Mesodermal cell (in vitro differentiated cells): ENCODE data around the gene H1-8.

Experiments
- H3K27ac ChIP-seq: 2 replicates; pipeline ENCODE4 v1.7.0; 2013; ENCODE audit warnings: mild to moderate bottlenecking, low read depth, low read length, moderate library complexity; ENCODE audit not compliant: severe bottlenecking
- H3K36me3 ChIP-seq: 2 replicates; pipeline ENCODE4 v1.7.1; 2013; ENCODE audit warnings: mild to moderate bottlenecking, low read length, moderate library complexity; ENCODE audit not compliant: control insufficient read depth, insufficient read depth
- H3K4me1 ChIP-seq: one replicate; pipeline ENCODE4 v1.7.1; 2013; ENCODE audit warnings: mild to moderate bottlenecking, low read length; ENCODE audit not compliant: insufficient read depth, control insufficient read depth, poor library complexity, severe bottlenecking
- H3K4me3 ChIP-seq: 2 replicates; pipeline ENCODE4 v1.7.0; 2013; ENCODE audit warnings: low read length, control low read depth, mild to moderate bottlenecking; ENCODE audit not compliant: insufficient read depth, poor library complexity, severe bottlenecking; ENCODE audit errors: extremely low read depth
- H3K9me3 ChIP-seq: 2 replicates; pipeline ENCODE4 v1.7.1; 2013; ENCODE audit warnings: mild to moderate bottlenecking, low read length, moderate library complexity; ENCODE audit not compliant: control insufficient read depth
- WGBS, 2 experiments: methylation state at CpG; one replicate each; pipeline ENCODE4 v1.1.5; 2013; ENCODE audit warnings: missing lambda C conversion rate in 2 of 2; ENCODE audit not compliant: insufficient coverage in 2 of 2; 5-methylcytosine and 5-hydroxymethylcytosine counted together

The H1-8 gene

GRCh38 chr3:129525341-129525968 lies 17.5 kb upstream of the H1-8 start:
- 95 to 98% methylated on average over 5 of the region's 8 CpGs for WGBS, 2 experiments
- Histone ChIP-seq H3K4me1 (peaks cover 5% of the 10 kb centered on the region), H3K9me3 (no peaks in the 10 kb centered on the region), H3K4me3 (no peak overlapping the region), H3K27ac (no peak overlapping the region), H3K36me3 (no peaks in the 10 kb centered on the region)

GRCh38 chr3:129526121-129526900 lies 16.7 kb upstream of the H1-8 start:
- H3K36me3 ChIP-seq, result no peaks in the 10 kb centered on the region
- 90 to 91% methylated on average over 7 to 9 of the region's 12 CpGs for WGBS, 2 experiments
- no peaks in the 10 kb centered on the region for H3K9me3 ChIP-seq
- H3K4me1 ChIP-seq, result peaks cover 9% of the 10 kb centered on the region
- H3K4me3 ChIP-seq, result no peak overlapping the region
- no peak overlapping the region for H3K27ac ChIP-seq

GRCh38 chr3:129527262-129527661 lies 15.7 kb upstream of the H1-8 start:
- 93 to 96% methylated on average over 11 of the region's 11 CpGs for WGBS, 2 experiments
- no peaks in the 10 kb centered on the region for H3K9me3 ChIP-seq
- no peak overlapping the region for H3K27ac ChIP-seq
- peaks cover 9% of the 10 kb centered on the region for H3K4me1 ChIP-seq
- H3K36me3 ChIP-seq, result no peaks in the 10 kb centered on the region
- no peak overlapping the region for H3K4me3 ChIP-seq

GRCh38 chr3:129528589-129529100 lies 14.3 kb upstream of the H1-8 start, which contains the start of gene RHO:
Gene RHO (plus strand): TSS chr3:129528639. CDS start chr3:129528734, 95 bp downstream.
- Histone ChIP-seq H3K27ac (no peak within 1 kb of the TSS), H3K4me3 (no peak within 1 kb of the TSS), H3K4me1 (peaks cover 9% of the 10 kb centered on the region), H3K9me3 (no peaks in the 10 kb centered on the region), H3K36me3 (no peaks in the 10 kb centered on the region)
- 94 to 97% methylated on average over 17 of the region's 18 CpGs for WGBS, 2 experiments

DNA sequence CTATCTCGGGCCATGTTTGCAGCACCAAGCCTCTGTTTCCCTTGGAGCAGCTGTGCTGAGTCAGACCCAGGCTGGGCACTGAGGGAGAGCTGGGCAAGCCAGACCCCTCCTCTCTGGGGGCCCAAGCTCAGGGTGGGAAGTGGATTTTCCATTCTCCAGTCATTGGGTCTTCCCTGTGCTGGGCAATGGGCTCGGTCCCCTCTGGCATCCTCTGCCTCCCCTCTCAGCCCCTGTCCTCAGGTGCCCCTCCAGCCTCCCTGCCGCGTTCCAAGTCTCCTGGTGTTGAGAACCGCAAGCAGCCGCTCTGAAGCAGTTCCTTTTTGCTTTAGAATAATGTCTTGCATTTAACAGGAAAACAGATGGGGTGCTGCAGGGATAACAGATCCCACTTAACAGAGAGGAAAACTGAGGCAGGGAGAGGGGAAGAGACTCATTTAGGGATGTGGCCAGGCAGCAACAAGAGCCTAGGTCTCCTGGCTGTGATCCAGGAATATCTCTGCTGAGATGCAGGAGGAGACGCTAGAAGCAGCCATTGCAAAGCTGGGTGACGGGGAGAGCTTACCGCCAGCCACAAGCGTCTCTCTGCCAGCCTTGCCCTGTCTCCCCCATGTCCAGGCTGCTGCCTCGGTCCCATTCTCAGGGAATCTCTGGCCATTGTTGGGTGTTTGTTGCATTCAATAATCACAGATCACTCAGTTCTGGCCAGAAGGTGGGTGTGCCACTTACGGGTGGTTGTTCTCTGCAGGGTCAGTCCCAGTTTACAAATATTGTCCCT lies 13.4 kb upstream of the H1-8 start:
- Histone ChIP-seq H3K4me3 (no peak overlapping the region), H3K4me1 (peaks cover 15% of the 10 kb centered on the region), H3K9me3 (no peaks in the 10 kb centered on the region), H3K27ac (no peak overlapping the region), H3K36me3 (no peaks in the 10 kb centered on the region)
- WGBS, 2 experiments, result 83 to 97% methylated on average over 7 to 8 of the region's 12 CpGs

DNA sequence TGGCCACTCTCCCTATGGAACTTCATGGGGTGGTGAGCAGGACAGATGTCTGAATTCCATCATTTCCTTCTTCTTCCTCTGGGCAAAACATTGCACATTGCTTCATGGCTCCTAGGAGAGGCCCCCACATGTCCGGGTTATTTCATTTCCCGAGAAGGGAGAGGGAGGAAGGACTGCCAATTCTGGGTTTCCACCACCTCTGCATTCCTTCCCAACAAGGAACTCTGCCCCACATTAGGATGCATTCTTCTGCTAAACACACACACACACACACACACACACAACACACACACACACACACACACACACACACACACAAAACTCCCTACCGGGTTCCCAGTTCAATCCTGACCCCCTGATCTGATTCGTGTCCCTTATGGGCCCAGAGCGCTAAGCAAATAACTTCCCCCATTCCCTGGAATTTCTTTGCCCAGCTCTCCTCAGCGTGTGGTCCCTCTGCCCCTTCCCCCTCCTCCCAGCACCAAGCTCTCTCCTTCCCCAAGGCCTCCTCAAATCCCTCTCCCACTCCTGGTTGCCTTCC lies 12.7 kb upstream of the H1-8 start:
- no peaks in the 10 kb centered on the region for H3K9me3 ChIP-seq
- peaks cover 18% of the 10 kb centered on the region for H3K4me1 ChIP-seq
- no peaks in the 10 kb centered on the region for H3K36me3 ChIP-seq
- H3K27ac ChIP-seq, result no peak overlapping the region
- no peak overlapping the region for H3K4me3 ChIP-seq
- WGBS, 2 experiments, result 8 to 19% methylated on average over 3 to 4 of the region's 6 CpGs

DNA sequence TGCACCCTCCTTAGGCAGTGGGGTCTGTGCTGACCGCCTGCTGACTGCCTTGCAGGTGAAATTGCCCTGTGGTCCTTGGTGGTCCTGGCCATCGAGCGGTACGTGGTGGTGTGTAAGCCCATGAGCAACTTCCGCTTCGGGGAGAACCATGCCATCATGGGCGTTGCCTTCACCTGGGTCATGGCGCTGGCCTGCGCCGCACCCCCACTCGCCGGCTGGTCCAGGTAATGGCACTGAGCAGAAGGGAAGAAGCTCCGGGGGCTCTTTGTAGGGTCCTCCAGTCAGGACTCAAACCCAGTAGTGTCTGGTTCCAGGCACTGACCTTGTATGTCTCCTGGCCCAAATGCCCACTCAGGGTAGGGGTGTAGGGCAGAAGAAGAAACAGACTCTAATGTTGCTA lies 12.2 kb upstream of the H1-8 start:
- H3K4me3 ChIP-seq, result no peak overlapping the region

DNA sequence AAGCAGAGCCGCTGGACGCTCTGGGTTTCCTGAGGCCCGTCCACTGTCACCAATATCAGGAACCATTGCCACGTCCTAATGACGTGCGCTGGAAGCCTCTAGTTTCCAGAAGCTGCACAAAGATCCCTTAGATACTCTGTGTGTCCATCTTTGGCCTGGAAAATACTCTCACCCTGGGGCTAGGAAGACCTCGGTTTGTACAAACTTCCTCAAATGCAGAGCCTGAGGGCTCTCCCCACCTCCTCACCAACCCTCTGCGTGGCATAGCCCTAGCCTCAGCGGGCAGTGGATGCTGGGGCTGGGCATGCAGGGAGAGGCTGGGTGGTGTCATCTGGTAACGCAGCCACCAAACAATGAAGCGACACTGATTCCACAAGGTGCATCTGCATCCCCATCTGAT lies 11.3 kb upstream of the H1-8 start:
- Histone ChIP-seq H3K4me1 (peaks cover 18% of the 10 kb centered on the region), H3K9me3 (no peaks in the 10 kb centered on the region), H3K36me3 (no peaks in the 10 kb centered on the region), H3K27ac (no peak overlapping the region), H3K4me3 (no peak overlapping the region)
- WGBS, 2 experiments, result 94 to 97% methylated on average over 11 of the region's 11 CpGs

More for the DNA sequence above, 12.2 kb upstream of the H1-8 start:
- Histone ChIP-seq H3K36me3 (no peaks in the 10 kb centered on the region), H3K27ac (no peak overlapping the region), H3K4me1 (peaks cover 18% of the 10 kb centered on the region), H3K9me3 (no peaks in the 10 kb centered on the region)
- WGBS, 2 experiments, result 96 to 97% methylated on average over 12 to 13 of the region's 13 CpGs

GRCh38 chr3:129532261-129532660 lies 10.7 kb upstream of the H1-8 start:
- no peaks in the 10 kb centered on the region for H3K36me3 ChIP-seq
- WGBS, 2 experiments, result 90 to 98% methylated on average over 13 to 17 of the region's 20 CpGs
- peaks cover 18% of the 10 kb centered on the region for H3K4me1 ChIP-seq
- no peak overlapping the region for H3K4me3 ChIP-seq
- H3K9me3 ChIP-seq, result no peaks in the 10 kb centered on the region
- H3K27ac ChIP-seq, result no peak overlapping the region

DNA sequence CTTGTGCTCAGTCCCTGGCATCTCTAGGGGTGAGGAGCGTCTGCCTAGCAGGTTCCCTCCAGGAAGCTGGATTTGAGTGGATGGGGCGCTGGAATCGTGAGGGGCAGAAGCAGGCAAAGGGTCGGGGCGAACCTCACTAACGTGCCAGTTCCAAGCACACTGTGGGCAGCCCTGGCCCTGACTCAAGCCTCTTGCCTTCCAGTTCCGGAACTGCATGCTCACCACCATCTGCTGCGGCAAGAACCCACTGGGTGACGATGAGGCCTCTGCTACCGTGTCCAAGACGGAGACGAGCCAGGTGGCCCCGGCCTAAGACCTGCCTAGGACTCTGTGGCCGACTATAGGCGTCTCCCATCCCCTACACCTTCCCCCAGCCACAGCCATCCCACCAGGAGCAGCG lies 9.6 kb upstream of the H1-8 start:
- Histone ChIP-seq H3K4me3 (no peak overlapping the region), H3K36me3 (no peaks in the 10 kb centered on the region), H3K4me1 (peaks cover 18% of the 10 kb centered on the region), H3K27ac (no peak overlapping the region), H3K9me3 (no peaks in the 10 kb centered on the region)
- 95% methylated on average over 13 to 15 of the region's 16 CpGs for WGBS, 2 experiments
